ENCODE data around the gene GHRH. TPM values are rescaled to one million over a fixed set of nuclear protein-coding genes. Genes with fewer than 3 reads are reported as not detected.

GHRH gene
- total and polyA plus RNA-seq, 2 of the 4 experiments (the other 2 are of a cell fraction): not detected

DNA sequence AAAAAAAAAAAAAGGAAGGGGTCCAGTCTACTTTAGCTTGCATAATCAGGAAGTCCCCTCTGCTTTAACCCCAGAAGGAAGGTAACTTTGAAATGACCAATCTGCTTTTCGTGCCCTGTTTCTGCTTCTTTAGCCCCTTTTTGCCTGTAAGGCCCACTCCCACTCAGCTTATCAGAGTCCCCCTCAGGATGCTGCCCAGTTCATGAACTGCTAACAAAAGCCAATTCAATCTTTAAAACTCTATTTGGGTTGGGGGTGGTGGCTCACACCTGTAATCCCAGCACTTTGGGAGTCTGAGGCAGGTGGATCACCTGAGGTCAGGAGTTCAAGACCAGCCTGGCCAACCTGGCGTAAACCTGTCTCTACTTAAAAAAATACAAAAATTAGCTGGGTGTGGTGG lies 12.3 kb downstream of the GHRH start:
- intact Hi-C loops (cut with micrococcal nuclease) (no loop called here), dilution Hi-C loops (cut with HindIII; ENCODE audit: low sequenced_read_pairs, unreplicated experiment) (no loop called here), in situ Hi-C loops (cut with MboI; ENCODE audit: low sequenced_read_pairs) (no loop called here)
- Histone ChIP-seq H3K14ac (replicated peaks; ENCODE audit: low read depth, low read length) (no peak overlapping the region), H3K27me3 (ENCODE audit: control insufficient read depth, insufficient read depth, low read length) (peaks cover 3% of the 10 kb centered on the region; the same call in 1 of the 2 replicates), H3K18ac (ENCODE audit: low read depth, low read length) (no peak overlapping the region), H4K20me1 (ENCODE audit: insufficient read depth, low read length) (no peaks in the 10 kb centered on the region), H3K9me1 (ENCODE audit: insufficient read depth, low read length) (no peaks in the 10 kb centered on the region; the same call in 1 of the 2 replicates), H3K27ac (ENCODE audit: insufficient read depth, low read length) (no peak overlapping the region), H3K36me3 (ENCODE audit: control insufficient read depth, insufficient read depth, low read length) (no peaks in the 10 kb centered on the region), H2BK15ac (ENCODE audit: low read depth, low read length) (no peak overlapping the region), H3K4me2 (ENCODE audit: low read depth, low read length) (no peak overlapping the region), H4K8ac (ENCODE audit: low read depth in 2 of 2, low read length in 2 of 2) (no peak overlapping the region), H3K56ac (ENCODE audit: extremely low read depth, insufficient read depth, low read length) (no peak overlapping the region), H2AK9ac (replicated peaks; ENCODE audit: low read depth, low read length, poor library complexity) (no peak overlapping the region), H4K5ac (ENCODE audit: low read depth, low read length) (no peak overlapping the region), H2AK5ac (ENCODE audit: low read depth, low read length) (no peak overlapping the region), H2BK120ac (ENCODE audit: low read depth, low read length) (no peak overlapping the region), H3K4me3 (ENCODE audit: insufficient read depth, low read depth, low read length) (no peak overlapping the region), H3K9me3 (ENCODE audit: control insufficient read depth, insufficient read depth, low read length) (peaks cover 3% of the 10 kb centered on the region), H3K4ac (ENCODE audit: low read depth, low read length) (no peak overlapping the region), H3K9ac (ENCODE audit: low read depth, low read length) (no peak overlapping the region), H2AFZ (replicated peaks; ENCODE audit: low read length, poor library complexity) (no peak overlapping the region), H4K91ac (ENCODE audit: insufficient read depth, low read depth, low read length) (no peak overlapping the region), H3K79me1 (ENCODE audit: low read depth in 1 of 2, low read length in 2 of 2) (no peaks in the 10 kb centered on the region), H2BK20ac (ENCODE audit: low read depth, low read length) (no peak overlapping the region), H3K23ac (ENCODE audit: low read depth, low read length) (no peak overlapping the region), H3K4me1 (ENCODE audit: control insufficient read depth, insufficient read depth, low read length) (no peaks in the 10 kb centered on the region), H2BK5ac (ENCODE audit: low read depth, low read length, poor library complexity, severe bottlenecking) (no peak overlapping the region)
- DNase-seq (no peak), ATAC-seq (ENCODE audit: low read depth) (no peak)
- ChIA-PET POLR2A (ENCODE audit: unreplicated experiment) (no interaction called here), CTCF (no interaction called here)
- TF ChIP-seq CHD1 (IDR thresholded peaks at IDR 0.05; ENCODE audit: low read depth, low read length) (no peak), POLR2A (IDR thresholded peaks at IDR 0.05; ENCODE audit: low read depth, low read length) (no peak), MAZ (IDR thresholded peaks at IDR 0.05; ENCODE audit: borderline replicate concordance, low read depth, low read length) (no peak), RFX5 (IDR thresholded peaks at IDR 0.05; ENCODE audit: low read depth, low read length) (no peak), MXI1 (IDR thresholded peaks at IDR 0.05; ENCODE audit: borderline replicate concordance, low read depth, low read length) (no peak), NFE2L2 (IDR thresholded peaks at IDR 0.05; ENCODE audit: low read depth, low read length) (no peak), CTCF (conservative IDR thresholded peaks at IDR 0.05; ENCODE audit: low read depth, low read length) (no peak), BHLHE40 (IDR thresholded peaks at IDR 0.05; ENCODE audit: low read depth, low read length) (no peak), MAFK (IDR thresholded peaks at IDR 0.05; ENCODE audit: low read depth, low read length) (no peak), SMC3 (IDR thresholded peaks at IDR 0.05; ENCODE audit: low read depth, low read length) (no peak), RAD21 (IDR thresholded peaks at IDR 0.05; ENCODE audit: low read length) (no peak), FOS (IDR thresholded peaks at IDR 0.05; ENCODE audit: low read depth, low read length) (no peak), CEBPB (IDR thresholded peaks at IDR 0.05; ENCODE audit: low read depth, low read length) (no peak), RCOR1 (IDR thresholded peaks at IDR 0.05; ENCODE audit: insufficient replicate concordance, low read length) (no peak)
- TF ChIP-seq, protein P1, sequence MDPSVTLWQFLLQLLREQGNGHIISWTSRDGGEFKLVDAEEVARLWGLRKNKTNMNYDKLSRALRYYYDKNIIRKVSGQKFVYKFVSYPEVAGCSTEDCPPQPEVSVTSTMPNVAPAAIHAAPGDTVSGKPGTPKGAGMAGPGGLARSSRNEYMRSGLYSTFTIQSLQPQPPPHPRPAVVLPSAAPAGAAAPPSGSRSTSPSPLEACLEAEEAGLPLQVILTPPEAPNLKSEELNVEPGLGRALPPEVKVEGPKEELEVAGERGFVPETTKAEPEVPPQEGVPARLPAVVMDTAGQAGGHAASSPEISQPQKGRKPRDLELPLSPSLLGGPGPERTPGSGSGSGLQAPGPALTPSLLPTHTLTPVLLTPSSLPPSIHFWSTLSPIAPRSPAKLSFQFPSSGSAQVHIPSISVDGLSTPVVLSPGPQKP (IDR thresholded peaks at IDR 0.05; ENCODE audit: borderline replicate concordance, low read depth, low read length): no peak
- TF ChIP-seq, protein P2, sequence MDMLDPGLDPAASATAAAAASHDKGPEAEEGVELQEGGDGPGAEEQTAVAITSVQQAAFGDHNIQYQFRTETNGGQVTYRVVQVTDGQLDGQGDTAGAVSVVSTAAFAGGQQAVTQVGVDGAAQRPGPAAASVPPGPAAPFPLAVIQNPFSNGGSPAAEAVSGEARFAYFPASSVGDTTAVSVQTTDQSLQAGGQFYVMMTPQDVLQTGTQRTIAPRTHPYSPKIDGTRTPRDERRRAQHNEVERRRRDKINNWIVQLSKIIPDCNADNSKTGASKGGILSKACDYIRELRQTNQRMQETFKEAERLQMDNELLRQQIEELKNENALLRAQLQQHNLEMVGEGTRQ (IDR thresholded peaks at IDR 0.05; ENCODE audit: low read depth, low read length): no peak
- BruUV-seq (replicated peaks): no TSS peak
- 86% methylated on average over 1 of the region's 2 CpGs; no CpG with 5 or more reads in 1 of the 2 experiments for WGBS, 2 experiments (ENCODE audit: extremely low coverage in 2 of 2, insufficient read length in 1 of 2)

Measured in IMR-90 (cell line).